MCF 10A (cell line): ENCODE data around the gene ZNF786. TPM values are rescaled to one million over a fixed set of nuclear protein-coding genes. Genes with fewer than 3 reads are reported as not detected.

Experiments
- BruUV-seq: library from RNA; stranded (reverse); fragments of 400-500 nt; replicated peaks from 2 replicates; lab custom pipeline; 2021; lab: Mats Ljungman, UMichigan
- CTCF ChIA-PET: fragments of 300-600 bp; sonication (Branson Sonifier 250); formaldehyde crosslinking; extraction: SDS; loops from one replicate; lab custom pipeline; 2021; ENCODE audit warnings: antibody characterized with exemption, inconsistent platforms; lab: Yijun Ruan, JAX
- POLR2A ChIA-PET: fragments of 300-600, 350-650 bp; sonication (Branson Sonifier 250); formaldehyde crosslinking; extraction: SDS; loops from one replicate; lab custom pipeline; 2020; ENCODE audit warnings: antibody characterized with exemption, inconsistent platforms; lab: Yijun Ruan, JAX
- DNase-seq: peaks from one replicate; pipeline ENCODE4 v3.0.0-alpha.2; 2018; ENCODE audit not compliant: unreplicated experiment
- H3K27ac Mint-ChIP-seq: one replicate; pipeline ENCODE4 v1.8.0; 2022; ENCODE audit warnings: mild to moderate bottlenecking, low read depth, mixed read lengths; ENCODE audit not compliant: unreplicated experiment
- H3K27me3 Mint-ChIP-seq: one replicate; pipeline ENCODE4 v1.8.0; 2022; ENCODE audit warnings: mixed read lengths; ENCODE audit not compliant: insufficient read depth, unreplicated experiment
- H3K36me3 Mint-ChIP-seq: one replicate; pipeline ENCODE4 v1.8.0; 2022; ENCODE audit warnings: mild to moderate bottlenecking, moderate library complexity, mixed read lengths; ENCODE audit not compliant: insufficient read depth, unreplicated experiment
- H3K4me1 Mint-ChIP-seq: one replicate; pipeline ENCODE4 v1.8.0; 2022; ENCODE audit warnings: mixed read lengths; ENCODE audit not compliant: insufficient read depth, unreplicated experiment
- H3K4me3 Mint-ChIP-seq: one replicate; pipeline ENCODE4 v1.8.0; 2022; ENCODE audit warnings: mild to moderate bottlenecking, moderate library complexity, mixed read lengths; ENCODE audit not compliant: unreplicated experiment
- H3K9me3 Mint-ChIP-seq: one replicate; pipeline ENCODE4 v1.8.0; 2022; ENCODE audit warnings: mixed read lengths; ENCODE audit not compliant: unreplicated experiment
- intact Hi-C: fragments of 100-400 bp; cut with micrococcal nuclease; formaldehyde crosslinking; loops from 2 replicates; pipeline ENCODE4 v1.14.1; 2022
- total RNA-seq: library from RNA; stranded (reverse); gene quantifications from 2 replicates; pipeline ENCODE4 v1.2.3, GENCODE V29; 2022
- TF ChIP-seq, protein P1 (sequence below): fragments of 200-600 bp; IDR thresholded peaks from one replicate; pipeline ENCODE4 v1.8.0; 2022; ENCODE audit warnings: antibody characterized with exemption, mild to moderate bottlenecking; ENCODE audit not compliant: unreplicated experiment

The ZNF786 gene
- total RNA-seq, 1 experiment from 2014 or later, result 5.6 TPM

DNA sequence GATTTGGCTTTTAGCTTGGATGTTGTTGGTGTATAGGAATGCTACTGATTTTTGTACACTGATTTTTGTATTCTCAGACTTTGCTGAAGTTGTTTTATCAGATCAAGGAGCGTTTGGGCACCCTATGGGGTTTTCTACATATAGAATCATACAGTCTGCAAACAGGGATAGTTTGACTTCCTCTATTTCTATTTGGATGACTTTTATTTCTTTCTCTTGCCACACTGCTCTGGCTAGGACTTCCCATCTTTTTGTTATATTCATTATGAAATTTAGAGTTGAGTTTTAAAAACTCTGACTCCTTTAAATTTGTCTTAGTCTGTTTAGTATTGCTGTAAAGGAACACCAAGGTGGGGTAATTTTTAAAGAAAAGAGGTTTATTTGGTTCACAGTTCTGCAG is 4.7 kb downstream of the ZNF786 start:
- peaks cover 6% of the 10 kb centered on the region for H3K4me1 Mint-ChIP-seq
- TF ChIP-seq, protein P1, sequence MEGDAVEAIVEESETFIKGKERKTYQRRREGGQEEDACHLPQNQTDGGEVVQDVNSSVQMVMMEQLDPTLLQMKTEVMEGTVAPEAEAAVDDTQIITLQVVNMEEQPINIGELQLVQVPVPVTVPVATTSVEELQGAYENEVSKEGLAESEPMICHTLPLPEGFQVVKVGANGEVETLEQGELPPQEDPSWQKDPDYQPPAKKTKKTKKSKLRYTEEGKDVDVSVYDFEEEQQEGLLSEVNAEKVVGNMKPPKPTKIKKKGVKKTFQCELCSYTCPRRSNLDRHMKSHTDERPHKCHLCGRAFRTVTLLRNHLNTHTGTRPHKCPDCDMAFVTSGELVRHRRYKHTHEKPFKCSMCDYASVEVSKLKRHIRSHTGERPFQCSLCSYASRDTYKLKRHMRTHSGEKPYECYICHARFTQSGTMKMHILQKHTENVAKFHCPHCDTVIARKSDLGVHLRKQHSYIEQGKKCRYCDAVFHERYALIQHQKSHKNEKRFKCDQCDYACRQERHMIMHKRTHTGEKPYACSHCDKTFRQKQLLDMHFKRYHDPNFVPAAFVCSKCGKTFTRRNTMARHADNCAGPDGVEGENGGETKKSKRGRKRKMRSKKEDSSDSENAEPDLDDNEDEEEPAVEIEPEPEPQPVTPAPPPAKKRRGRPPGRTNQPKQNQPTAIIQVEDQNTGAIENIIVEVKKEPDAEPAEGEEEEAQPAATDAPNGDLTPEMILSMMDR, result no peak

DNA sequence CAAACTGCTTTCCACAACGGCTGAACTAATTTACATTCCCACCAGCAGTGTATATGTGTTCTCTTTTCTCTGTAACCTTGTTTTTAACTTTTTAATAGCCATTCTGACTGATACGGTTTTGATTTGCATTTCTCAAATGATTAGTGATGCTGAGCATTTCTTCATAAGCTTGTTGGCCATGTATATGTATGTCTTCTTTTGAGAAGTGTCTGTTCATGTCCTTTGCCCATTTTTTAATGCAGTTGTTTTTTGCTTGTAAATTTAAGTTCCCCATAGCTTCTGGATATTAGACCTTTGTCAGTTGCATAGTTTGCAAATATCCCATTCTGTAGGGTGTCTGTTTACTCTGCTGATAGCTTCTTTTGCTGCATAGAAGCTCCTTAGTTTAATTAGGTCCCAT is 6.1 kb downstream of the ZNF786 start:
- intact Hi-C loops, result no loop called here
- no peaks in the 10 kb centered on the region for H3K9me3 Mint-ChIP-seq
- no peaks in the 10 kb centered on the region for H3K27me3 Mint-ChIP-seq
- H3K4me3 Mint-ChIP-seq, result no peak overlapping the region
- ChIA-PET POLR2A (interaction anchor here (0.9 to 1.5 kb wide), 2 partner anchors 12 to 19 kb away, joined by 3 to 4 read pairs; no protein-coding TSS in a partner anchor), CTCF (interaction anchor here (0.6 to 3.6 kb wide), 4 partner anchors 12 to 34 kb away, joined by 3 to 14 read pairs (median 5); no protein-coding TSS in a partner anchor)
- H3K4me1 Mint-ChIP-seq, result no peaks in the 10 kb centered on the region
- peaks cover 12% of the 10 kb centered on the region for H3K36me3 Mint-ChIP-seq
- TF ChIP-seq, protein P1, result no peak
- no peak overlapping the region for H3K27ac Mint-ChIP-seq
- no TSS peak for BruUV-seq
- DNase-seq, result no peak

More for the DNA sequence above, 4.7 kb downstream of the ZNF786 start:
- POLR2A ChIA-PET, result interaction anchor here (1.2 kb wide), 1 partner anchor 20 kb away, joined by 3 read pairs; no protein-coding TSS in a partner anchor
- Mint-ChIP-seq H3K36me3 (peaks cover 12% of the 10 kb centered on the region), H3K9me3 (no peaks in the 10 kb centered on the region), H3K27me3 (no peaks in the 10 kb centered on the region), H3K4me3 (no peak overlapping the region), H3K27ac (no peak overlapping the region)
- no peak for DNase-seq
- BruUV-seq, result no TSS peak
- CTCF ChIA-PET, result interaction anchor here (0.6 to 3.6 kb wide), 5 partner anchors 13 to 20 kb away, joined by 3 to 14 read pairs (median 3); no protein-coding TSS in a partner anchor
- intact Hi-C loops, result no loop called here

DNA sequence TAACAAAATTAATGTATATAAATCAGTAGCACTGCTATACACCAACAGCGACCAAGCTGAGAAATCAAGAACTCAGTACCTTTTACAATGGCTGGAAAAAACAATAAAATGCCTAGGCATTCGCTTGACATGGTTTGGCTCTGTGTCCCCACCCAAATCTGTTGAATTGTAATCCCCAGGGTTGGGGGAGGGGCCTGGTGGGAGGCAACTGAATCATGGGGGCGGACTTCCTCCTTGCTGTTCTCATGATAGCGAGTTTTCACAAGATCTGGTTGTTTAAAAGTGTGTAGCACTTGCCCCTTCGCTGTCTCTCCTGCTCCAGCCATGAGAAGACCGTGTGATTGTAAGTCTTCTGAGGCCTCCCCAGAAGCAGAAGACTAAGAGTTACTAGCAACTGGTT is 8.6 kb downstream of the ZNF786 start:
- TF ChIP-seq, protein P1, result no peak
- H3K27ac Mint-ChIP-seq, result no peak overlapping the region
- H3K36me3 Mint-ChIP-seq, result peaks cover 6% of the 10 kb centered on the region
- H3K27me3 Mint-ChIP-seq, result no peaks in the 10 kb centered on the region
- no peaks in the 10 kb centered on the region for H3K9me3 Mint-ChIP-seq
- no peak for DNase-seq
- POLR2A ChIA-PET, result interaction anchor here (1.2 kb wide), 1 partner anchor 16 kb away, joined by 3 read pairs; no protein-coding TSS in a partner anchor
- CTCF ChIA-PET, result no interaction called here
- intact Hi-C loops, result no loop called here
- no TSS peak for BruUV-seq
- no peaks in the 10 kb centered on the region for H3K4me1 Mint-ChIP-seq
- H3K4me3 Mint-ChIP-seq, result no peak overlapping the region

DNA sequence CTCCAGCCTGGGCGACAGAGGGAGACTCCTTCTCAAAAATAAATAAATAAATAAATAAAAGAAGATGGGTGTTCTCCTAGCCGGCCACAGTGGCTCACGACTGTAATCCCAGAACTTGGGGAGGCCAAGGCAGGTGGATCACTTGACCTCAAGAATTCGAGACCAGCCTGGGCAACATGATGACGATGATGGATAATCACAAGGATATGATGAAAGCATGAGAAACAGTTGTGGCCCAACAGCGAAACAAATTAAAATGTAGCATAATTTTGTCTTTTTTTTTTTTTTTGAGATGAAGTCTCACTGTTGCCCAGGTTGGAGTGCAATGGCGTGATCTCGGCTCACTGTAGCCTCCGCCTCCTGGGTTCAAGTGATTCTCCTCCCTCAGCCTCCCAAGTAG is 12.9 kb downstream of the ZNF786 start:
- POLR2A ChIA-PET, result interaction anchor here (1.2 kb wide), 1 partner anchor 12 kb away, joined by 3 read pairs; no protein-coding TSS in a partner anchor
- Mint-ChIP-seq H3K27me3 (no peaks in the 10 kb centered on the region), H3K9me3 (no peaks in the 10 kb centered on the region), H3K36me3 (peaks cover 14% of the 10 kb centered on the region), H3K27ac (no peak overlapping the region), H3K4me3 (no peak overlapping the region), H3K4me1 (peaks cover 6% of the 10 kb centered on the region)
- no TSS peak for BruUV-seq
- CTCF ChIA-PET, result interaction anchor here (1.0 to 1.1 kb wide), 2 partner anchors 11 to 12 kb away, joined by 3 read pairs; no protein-coding TSS in a partner anchor
- TF ChIP-seq, protein P1, result no peak
- intact Hi-C loops, result no loop called here
- DNase-seq, result no peak
